GM21381 (cell line): ENCODE data around the gene TRIM6.
"Not testable (repeated sequence)": the region's sequence is repeated elsewhere in the genome, so short reads cannot be mapped to it uniquely, and the experiment has no call there.

Experiments
- ATAC-seq: cut with Tn5 transposase; IDR thresholded peaks from one replicate; pipeline ENCODE4 v1.9.1; 2021; ENCODE audit warnings: mild to moderate bottlenecking, moderate library complexity; ENCODE audit not compliant: unreplicated experiment

Gene TRIM6

DNA sequence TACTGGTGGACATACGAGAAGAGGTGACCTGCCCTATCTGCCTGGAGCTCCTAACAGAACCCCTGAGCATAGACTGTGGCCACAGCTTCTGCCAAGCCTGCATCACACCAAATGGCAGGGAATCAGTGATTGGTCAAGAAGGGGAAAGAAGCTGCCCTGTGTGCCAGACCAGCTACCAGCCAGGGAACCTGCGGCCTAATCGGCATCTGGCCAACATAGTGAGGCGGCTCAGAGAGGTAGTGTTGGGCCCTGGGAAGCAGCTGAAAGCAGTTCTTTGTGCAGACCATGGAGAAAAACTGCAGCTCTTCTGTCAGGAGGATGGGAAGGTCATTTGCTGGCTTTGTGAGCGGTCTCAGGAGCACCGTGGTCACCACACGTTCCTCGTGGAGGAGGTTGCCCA, 6.9 kb downstream of the TRIM6 start:
- no peak for ATAC-seq

DNA sequence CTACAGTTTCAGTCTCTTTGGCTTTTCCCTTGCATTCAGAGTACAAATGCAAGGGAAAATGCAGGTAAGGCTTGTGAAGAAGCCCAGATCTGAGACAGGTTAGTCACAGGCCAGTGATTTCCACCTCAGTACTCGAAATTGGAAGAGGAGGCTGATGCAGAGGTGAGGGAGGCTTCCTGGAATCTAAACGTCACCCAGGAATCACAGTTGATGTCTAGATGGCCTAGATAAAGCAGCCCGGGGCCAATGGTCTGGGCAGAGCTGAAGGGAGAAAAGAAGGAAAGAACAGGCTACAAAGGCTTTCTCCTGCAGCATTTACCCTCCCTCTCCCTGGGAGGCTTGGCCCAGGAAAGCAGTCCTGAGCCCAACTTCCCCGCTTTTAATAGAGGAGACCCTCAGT, 8.5 kb downstream of the TRIM6 start:
- ATAC-seq, result no peak

DNA sequence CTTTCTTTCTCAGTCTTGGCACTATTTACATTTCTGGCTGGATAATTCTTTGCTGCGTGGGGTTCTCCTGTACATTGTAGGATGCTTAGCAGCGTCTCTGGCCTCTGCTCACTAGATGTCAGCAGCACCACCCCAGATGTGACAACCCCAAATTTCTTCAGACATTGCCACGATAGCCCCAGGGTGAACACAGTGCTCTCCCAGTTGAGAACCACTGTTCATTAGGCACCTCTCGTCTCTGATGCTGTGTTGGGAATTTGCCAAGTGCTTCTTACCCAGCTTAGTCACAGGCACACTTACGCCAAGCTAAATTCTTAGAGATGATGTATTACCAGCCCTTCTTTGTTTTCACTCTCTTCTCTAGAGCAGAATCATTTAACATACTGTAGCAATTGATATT, 9.4 kb downstream of the TRIM6 start:
- ATAC-seq, result no peak

DNA sequence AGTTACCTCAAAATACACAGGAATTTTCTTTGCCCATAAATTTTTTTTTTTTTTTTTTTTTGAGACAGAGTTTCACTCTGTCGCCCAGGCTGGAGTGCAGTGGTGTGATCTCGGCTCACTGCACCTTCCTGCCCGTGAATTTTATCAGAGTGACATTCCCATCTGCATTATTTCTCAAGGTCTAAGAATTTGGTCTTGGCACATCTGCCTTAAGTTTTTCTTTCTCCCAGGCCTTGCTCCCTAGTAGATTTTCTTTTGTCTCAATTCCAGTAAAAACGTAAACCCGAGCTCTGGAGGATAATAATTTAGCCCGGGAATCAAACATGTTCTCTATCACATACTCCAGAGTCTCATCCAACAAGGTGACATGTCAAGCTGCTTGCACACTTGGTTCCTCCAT, 12.4 kb downstream of the TRIM6 start:
- ATAC-seq, result no peak

DNA sequence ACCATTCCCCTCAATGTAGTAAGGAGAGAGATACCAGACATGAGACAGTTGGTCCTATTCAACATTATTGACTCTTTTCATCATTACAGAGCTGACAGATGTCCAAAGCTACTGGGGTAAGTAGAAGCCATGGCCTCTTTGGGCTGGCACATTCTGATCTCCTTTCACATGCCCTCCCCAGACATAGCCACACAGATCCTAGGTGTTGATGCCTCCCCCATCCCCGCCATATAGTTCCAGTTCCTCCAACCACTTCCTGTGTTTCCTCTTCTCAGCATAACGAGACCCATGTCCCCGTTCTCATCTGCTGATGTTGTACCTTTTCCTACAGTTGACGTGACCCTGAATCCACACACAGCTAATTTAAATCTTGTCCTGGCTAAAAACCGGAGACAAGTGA, 14.0 kb downstream of the TRIM6 start:
- ATAC-seq, result no peak

DNA sequence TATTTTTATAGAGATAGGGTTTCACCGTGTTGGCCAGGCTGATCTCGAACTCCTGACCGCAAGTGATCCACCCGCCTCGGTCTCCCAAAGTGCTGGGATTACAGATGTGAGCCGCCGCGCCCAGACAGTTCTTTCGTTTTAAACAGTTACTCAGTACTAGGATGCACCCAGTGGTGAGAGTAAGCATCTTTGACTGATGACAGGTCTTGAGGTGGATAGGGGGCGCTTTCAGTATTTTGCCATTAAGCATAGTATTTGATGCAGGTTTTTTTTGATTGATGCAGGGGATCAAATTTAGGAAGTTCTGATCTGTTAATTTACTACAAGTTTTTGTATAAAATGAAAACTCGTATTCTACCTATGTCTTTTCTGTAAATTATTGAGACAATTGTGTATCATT, 15.2 kb downstream of the TRIM6 start:
- ATAC-seq, result no peak

DNA sequence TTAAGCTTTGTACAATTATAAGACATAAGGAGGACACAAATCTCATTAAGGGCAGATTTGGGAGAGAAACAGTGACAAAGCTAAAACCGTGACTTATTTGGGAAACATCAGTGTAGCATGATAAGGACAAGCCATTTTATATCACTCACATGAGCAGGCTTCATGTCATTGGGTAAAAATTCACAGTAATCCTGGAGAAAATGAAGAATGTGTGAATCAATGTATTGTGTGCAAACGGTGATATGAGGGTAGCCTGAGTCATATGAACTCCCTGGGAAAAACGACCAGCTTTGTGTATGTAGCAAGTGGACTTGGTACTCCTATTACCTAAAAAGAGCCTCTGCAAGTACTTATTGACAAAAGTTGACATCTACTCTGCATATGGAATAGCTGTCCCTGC, 22.4 kb downstream of the TRIM6 start:
- ATAC-seq, result no peak

DNA sequence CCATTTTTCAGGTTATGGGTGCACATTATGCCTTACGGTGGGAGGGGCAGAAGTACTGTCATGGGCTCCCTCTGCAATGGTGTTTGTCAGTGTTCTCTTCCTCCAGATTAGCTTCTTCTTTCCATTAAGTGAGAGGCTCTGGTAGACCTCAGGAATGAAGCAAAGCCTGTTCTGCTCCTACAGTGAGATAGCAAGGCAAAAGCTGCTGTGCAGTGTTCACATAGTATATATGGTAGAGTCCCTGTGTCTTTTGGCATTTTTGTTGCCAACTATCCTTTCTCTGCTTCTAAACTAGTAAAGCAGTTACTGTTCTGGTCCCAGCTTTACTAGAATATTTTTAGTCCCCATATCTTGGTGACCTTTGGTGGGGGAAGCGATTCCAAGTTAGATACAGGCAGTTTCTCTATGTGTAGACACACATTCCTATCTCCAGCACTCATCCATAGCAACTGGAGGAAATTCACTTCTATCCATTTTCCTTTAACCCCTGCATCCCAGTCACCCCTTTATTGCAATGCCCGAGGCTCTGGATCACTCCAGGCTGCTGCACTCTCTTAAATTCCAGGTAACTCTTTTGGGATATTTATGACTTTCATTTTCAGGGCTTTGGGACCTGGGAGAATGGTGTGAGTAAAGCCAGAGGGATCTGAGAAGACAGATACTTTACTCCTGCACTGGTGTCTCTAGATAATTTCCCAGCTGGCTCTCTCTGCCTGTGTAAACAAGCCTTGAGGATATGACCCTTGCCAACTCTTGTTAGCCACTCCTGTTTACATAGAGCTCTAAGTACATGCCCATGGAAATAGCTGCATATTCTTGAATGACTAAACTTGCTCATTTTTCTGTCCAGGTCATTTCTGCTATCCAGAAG, 24.4 kb downstream of the TRIM6 start:
- no peak for ATAC-seq

DNA sequence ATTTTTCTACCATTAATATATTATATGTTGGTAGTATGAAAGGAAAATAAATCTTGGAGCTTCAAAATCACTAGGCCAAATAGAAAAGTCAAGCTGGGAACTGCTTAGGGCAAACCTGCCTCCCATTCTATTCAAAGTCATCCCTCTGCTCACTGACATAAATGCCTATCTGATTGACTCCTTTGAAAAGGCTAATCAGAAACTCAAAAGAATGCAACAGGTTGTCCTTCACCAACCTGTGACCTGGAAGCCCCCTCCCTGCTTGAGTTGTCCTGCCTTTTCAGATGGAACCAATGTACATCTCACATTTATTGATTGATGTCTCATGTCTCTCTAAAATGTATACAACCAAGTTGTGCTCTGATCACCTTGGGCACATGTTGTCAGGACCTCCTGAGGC, 25.1 kb downstream of the TRIM6 start:
- no peak for ATAC-seq

DNA sequence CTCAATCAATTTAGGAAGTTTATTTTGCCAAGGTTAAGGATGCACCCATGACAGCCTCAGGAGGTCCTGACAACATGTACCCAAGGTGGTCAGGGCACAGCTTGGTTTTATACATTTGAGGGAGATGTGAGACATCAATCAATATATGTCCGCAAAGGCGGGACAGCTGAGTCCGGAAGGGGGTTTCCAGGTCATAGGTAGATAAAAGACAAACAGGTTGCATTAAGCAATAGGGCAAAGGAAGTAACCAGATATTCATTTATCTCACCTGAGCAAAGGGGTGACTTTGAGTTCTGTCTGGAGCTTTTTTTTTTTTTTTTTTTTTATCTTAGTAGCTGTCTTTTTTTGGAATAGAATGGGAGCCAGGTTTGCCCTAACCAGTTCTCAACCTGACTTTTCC, 26.4 kb downstream of the TRIM6 start:
- no peak for ATAC-seq

DNA sequence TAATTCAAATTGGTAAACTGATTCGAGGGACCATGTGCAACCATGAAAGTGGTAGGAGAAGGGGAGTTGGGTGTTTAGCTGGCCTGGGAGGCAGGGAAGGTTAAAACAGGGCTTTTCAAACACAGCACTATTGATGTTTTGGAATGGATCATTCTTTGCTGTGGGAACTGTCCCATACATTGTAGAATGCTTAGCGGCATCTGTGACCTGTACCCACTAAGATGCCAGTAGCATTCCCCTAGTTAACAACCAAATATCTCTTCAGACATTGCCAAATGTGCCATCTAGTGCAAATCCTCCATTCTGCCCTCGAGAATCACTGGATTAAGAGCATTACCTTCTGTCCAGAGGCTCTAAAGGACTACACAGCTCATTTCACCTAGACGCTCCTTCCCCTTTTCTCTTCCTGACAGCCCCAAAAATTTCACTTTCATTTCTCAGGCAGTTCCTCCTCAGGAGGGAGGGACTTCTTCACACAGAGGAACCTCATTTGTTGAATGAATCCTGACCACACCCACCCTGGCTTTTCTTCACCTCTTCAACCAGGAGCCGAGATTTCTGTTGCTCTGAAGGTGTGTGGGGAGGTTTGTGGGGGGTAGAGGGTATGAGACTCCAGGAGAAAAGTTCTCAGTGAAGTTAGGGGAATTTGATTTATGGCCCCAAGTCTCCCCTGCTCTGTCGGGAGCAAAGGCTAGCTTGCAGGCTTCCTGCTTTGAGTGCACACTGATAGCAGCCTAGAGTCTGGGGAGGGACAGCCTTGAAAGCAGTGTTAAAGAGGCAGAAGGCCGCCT, 28.2 kb downstream of the TRIM6 start, which contains the start of gene TRIM34:
Gene TRIM34 (plus strand): TSS at position 513 of the 791 bp plus-strand sequence. CDS start 7,331 bp downstream, outside the sequence.
- ATAC-seq, result peak; percentile 97

DNA sequence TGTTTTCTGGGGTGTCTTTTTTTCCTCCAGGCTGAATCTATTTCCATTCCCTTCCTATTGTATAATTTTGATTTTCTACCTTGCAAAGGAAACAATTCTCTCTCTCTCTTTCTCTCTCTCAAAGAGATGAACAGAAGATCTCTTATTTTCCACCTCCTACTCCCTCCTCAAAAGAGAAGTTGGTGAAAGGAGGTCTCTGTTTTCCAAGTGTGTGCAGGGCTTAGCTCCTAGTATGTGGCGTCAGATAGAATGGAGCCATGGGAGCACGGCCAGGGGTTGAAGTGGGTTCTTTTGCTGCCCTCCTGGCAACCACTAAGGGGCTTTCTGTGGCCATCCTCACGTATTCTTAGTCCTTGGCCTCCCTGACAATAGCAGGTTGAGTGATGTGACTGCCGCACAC, 28.8 kb downstream of the TRIM6 start:
- no peak for ATAC-seq

DNA sequence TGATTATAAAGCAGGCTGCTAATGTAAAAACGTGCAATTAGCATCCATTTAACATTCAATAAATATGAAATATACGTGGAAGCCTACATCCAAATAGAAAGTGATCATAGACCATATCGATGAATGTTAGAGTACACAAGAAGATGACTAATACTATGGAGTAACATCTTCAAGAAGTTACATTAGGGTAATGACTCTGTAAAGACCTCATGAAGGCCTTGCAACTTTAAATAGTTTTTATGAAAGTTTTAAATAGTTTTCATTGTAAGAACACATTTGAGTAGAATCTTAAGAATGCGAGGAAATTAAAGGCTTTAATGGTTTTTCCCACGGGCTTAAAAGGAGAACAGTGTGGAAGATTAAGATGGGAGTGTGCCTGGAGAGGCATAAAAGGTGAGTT, 29.8 kb downstream of the TRIM6 start:
- no peak for ATAC-seq

DNA sequence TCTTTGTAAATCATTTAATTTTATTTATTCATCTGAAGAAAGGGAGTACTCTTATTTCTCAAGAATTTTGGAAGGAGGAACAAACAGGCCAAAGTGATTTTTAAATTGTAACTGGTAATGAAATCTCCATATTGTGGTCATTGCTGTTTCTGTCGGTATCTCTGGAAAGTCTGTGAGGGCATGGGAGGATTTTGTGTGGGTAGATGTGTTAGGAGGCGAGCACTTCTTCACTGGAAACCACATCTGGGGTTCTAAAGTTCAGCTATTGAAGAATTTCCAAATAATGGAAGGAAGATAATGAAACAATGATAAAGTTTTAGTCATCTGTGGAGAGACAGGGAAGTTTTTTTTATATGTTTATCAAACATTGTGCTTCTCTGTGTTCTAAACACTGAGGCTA, 35.0 kb downstream of the TRIM6 start:
- ATAC-seq, result peak; percentile 16

DNA sequence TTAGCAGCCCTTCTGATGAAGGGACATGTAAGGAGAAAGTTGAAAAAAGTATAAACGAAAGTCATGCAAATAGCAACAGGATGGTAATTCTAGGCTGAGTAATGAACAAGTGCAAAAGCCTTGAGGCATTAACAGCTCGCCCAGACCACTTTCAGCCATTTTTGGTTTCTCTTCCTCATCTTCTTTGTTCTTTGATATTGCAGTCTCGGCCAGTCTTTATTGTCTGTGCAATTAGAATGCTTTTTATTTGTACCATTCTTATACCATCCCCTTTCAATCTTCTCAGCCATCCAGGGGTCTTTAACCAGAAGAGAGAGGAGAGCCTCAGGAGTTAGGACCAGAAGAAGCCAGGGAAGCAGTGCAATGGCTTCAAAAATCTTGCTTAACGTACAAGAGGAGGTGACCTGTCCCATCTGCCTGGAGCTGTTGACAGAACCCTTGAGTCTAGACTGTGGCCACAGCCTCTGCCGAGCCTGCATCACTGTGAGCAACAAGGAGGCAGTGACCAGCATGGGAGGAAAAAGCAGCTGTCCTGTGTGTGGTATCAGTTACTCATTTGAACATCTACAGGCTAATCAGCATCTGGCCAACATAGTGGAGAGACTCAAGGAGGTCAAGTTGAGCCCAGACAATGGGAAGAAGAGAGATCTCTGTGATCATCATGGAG, 35.7 kb downstream of the TRIM6 start:
- ATAC-seq, result peak; percentile 91

DNA sequence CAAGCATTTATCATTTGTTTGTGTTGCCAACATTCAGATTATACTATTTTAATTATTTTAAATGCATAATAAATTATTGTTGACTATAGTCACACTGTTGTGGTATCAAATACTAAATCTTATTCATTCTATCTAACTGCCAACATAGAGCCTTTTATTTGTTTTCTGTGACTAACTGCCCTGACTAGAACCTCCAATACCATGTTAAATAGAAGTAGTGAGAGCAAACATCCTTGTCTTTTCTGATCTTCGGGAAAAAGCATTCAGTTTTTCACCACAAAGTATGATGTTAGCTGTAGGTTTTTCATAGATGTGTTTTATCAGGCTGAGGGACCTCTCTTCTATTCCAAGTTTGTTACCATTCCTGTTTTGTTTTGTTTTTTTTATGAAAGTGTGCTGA, 43.5 kb downstream of the TRIM6 start:
- no peak for ATAC-seq

DNA sequence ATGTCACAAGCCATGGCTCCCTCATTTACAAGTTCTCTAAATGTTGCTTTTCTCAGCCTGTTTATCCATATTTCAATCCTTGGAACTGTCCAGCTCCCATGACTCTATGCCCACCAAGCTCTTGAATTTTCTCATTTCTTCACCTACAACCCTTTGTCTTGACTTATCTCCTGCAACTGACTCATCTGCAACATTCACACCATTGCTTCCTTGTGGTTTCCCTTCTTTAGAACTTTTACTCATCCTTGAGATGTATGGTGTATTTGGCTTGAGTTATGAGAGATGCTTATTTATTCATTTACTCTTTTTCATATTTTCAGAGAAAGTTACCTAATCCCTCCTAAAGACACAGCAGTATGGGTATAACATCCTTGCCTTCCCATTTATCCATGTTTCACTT, 47.1 kb downstream of the TRIM6 start:
- ATAC-seq, result no peak

DNA sequence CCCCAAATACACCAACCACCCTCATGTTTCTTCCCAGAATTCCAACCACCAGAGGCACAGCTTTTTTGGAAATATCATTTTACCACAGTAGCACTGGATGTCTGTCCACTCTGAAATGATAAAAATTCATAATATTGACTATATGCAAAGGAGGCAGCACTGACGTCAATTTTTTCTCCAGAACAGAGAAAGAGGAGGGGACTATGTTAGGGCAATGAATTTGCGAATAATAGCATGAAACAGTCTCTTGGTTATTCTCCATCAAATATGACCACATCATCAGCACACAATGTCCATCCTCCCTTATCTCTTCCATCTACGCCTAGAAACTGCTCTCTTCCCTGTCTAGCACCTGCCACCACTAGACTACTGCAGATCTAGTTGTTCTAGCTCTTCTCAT, 49.7 kb downstream of the TRIM6 start:
- ATAC-seq, result no peak

DNA sequence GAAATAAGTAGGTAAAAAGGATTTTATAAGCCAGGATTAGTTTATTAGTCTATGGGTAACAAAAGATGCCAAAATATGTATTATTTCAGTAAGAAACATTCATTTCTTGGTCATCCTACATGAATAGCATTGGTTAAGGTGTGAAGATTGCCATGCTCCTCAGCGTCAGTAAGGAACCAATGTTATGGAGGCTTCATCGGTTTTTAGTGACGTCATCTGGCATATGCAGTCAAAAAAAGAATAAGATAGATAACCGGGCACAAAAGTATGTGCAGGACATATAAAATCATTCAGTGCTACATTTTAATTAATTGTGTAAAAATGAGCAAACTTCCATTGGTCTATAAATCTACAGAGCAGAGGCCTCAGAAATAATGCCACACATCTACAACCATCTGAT, 59.0 kb downstream of the TRIM6 start:
- no peak for ATAC-seq

DNA sequence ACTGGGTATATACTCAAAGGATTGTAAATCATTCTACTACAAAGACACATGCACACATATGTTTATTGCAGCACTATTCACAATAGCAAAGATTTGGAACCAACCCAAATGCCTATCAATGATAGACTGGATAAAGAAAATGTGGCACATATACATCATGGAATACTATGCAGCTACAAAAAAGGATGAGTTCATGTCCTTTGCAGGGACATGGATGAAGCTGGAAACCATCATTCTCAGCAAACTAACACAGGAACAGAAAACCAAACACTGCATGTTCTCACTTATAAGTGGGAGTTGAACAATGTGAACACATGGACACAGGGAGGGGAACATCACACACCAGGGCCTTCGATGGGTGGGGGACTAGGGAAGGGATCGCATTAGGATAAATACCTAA, 60.5 kb downstream of the TRIM6 start:
- not testable (repeated sequence) for ATAC-seq

DNA sequence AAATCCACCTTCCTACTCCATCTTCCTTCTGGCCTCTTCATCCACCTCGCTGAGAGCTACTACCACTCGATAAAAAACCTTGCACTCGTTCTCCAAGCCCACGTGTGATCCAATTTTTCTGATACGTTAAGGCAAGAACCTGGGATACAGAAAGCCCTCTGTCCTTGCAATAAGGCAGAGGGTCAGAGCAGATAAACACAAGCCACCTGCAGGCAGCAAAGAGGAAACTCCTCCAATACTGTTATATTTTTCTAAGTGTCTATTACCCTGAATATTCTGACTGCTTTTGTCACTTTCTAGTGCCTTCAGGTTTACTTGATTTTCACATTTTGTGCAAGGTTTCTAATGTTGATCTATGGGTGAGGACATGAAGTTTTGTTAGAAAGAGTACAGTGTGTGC, 61.9 kb downstream of the TRIM6 start:
- no peak for ATAC-seq
